Measurements from ENCODE around the gene DNAH2.

The DNAH2 gene

DNA sequence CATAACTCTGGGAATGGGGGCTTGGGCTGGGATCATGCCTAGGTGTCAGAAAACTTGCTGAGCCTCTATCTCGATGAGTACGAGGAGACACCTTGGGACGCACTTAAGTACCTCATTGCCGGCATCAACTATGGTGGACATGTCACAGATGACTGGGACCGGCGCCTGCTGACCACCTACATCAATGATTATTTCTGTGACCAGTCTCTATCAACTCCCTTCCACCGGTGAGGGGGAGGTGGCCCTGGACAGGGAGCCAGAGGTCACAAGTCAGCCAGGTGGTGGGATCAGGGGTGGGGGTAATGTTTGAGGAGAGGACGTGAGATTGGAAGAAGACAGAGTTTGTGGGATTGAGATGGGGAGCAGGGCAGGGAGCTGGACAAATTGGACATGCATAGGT, 113.1 kb downstream of the DNAH2 start:
- no peaks in the 10 kb centered on the region for H3K36me3 ChIP-seq (ENCODE audit: insufficient read depth, insufficient read length, low read length)
- peaks cover 15% of the 10 kb centered on the region for H3K27me3 ChIP-seq (ENCODE audit: insufficient read depth, insufficient read length)
- no peak overlapping the region for H3K9ac ChIP-seq (ENCODE audit: insufficient read length, low read depth)
- TF ChIP-seq ZNF274 (IDR thresholded peaks at IDR 0.05; ENCODE audit: low read depth, low read length) (no peak), YY1 (IDR thresholded peaks at IDR 0.05; ENCODE audit: insufficient read depth, insufficient read length) (no peak), SUZ12 (IDR thresholded peaks at IDR 0.05; ENCODE audit: extremely low read depth, insufficient read depth, insufficient read length) (no peak)
- no peak overlapping the region for H3K4me3 ChIP-seq (ENCODE audit: insufficient read length, low read depth)
- no peak for DNase-seq (ENCODE audit: low read depth, low spot score)
- H3K4me1 ChIP-seq (ENCODE audit: insufficient read depth, insufficient read length) = peaks cover 8% of the 10 kb centered on the region
- no peaks in the 10 kb centered on the region for H3K9me3 ChIP-seq (ENCODE audit: insufficient read depth, low read length)

DNA sequence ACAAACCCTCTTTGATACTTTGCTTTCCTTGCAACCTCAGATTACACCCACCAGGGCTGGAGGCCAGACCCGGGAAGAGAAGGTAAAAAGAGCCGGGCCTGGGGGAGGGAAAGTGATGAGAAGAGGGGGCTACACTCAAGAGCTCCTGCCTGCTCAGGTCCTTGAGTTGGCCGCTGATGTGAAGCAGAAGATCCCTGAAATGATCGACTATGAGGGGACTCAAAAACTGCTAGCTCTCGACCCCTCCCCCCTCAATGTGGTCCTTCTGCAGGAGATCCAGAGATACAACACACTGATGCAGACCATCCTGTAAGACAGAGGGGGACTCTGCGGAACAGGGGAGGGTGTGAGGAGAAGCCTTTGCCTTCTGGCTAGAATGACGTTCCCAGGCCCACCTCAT, 113.7 kb downstream of the DNAH2 start:
- Histone ChIP-seq H3K4me1 (ENCODE audit: insufficient read depth, insufficient read length) (peaks cover 8% of the 10 kb centered on the region), H3K4me3 (ENCODE audit: insufficient read length, low read depth) (no peak overlapping the region), H3K27me3 (ENCODE audit: insufficient read depth, insufficient read length) (peaks cover 15% of the 10 kb centered on the region), H3K9ac (ENCODE audit: insufficient read length, low read depth) (no peak overlapping the region), H3K36me3 (ENCODE audit: insufficient read depth, insufficient read length, low read length) (no peaks in the 10 kb centered on the region), H3K9me3 (ENCODE audit: insufficient read depth, low read length) (no peaks in the 10 kb centered on the region)
- no peak for TF ChIP-seq SUZ12 (IDR thresholded peaks at IDR 0.05; ENCODE audit: extremely low read depth, insufficient read depth, insufficient read length)
- DNase-seq (ENCODE audit: low read depth, low spot score) = no peak

- H3K4me3 ChIP-seq (ENCODE audit: insufficient read length, low read depth) = no peak overlapping the region
- peaks cover 8% of the 10 kb centered on the region for H3K4me1 ChIP-seq (ENCODE audit: insufficient read depth, insufficient read length)
Observed at GRCh38 chr17:7832431-7832830, 114.9 kb downstream of the DNAH2 start.

GRCh38 chr17:7833011-7833794, 115.7 kb downstream of the DNAH2 start:
- H3K9ac ChIP-seq (ENCODE audit: insufficient read length, low read depth) = peak overlapping the region; percentile 61
- peaks cover 15% of the 10 kb centered on the region for H3K27me3 ChIP-seq (ENCODE audit: insufficient read depth, insufficient read length)
- no peaks in the 10 kb centered on the region for H3K9me3 ChIP-seq (ENCODE audit: insufficient read depth, low read length)
- H3K4me3 ChIP-seq (ENCODE audit: insufficient read length, low read depth) = peak overlapping the region; percentile 40
- peaks cover 8% of the 10 kb centered on the region for H3K4me1 ChIP-seq (ENCODE audit: insufficient read depth, insufficient read length)
- TF ChIP-seq SUZ12 (IDR thresholded peaks at IDR 0.05; ENCODE audit: extremely low read depth, insufficient read depth, insufficient read length) (no peak), YY1 (IDR thresholded peaks at IDR 0.05; ENCODE audit: insufficient read depth, insufficient read length) (no peak)
- H3K36me3 ChIP-seq (ENCODE audit: insufficient read depth, insufficient read length, low read length) = no peaks in the 10 kb centered on the region
- DNase-seq (ENCODE audit: low read depth, low spot score) = no peak

More at GRCh38 chr17:7832431-7832830, 114.9 kb downstream of the DNAH2 start:
- H3K9ac ChIP-seq (ENCODE audit: insufficient read length, low read depth) = no peak overlapping the region
- TF ChIP-seq YY1 (IDR thresholded peaks at IDR 0.05; ENCODE audit: insufficient read depth, insufficient read length) (no peak), ZNF274 (IDR thresholded peaks at IDR 0.05; ENCODE audit: low read depth, low read length) (no peak), SUZ12 (IDR thresholded peaks at IDR 0.05; ENCODE audit: extremely low read depth, insufficient read depth, insufficient read length) (no peak)
- no peaks in the 10 kb centered on the region for H3K9me3 ChIP-seq (ENCODE audit: insufficient read depth, low read length)
- no peak for DNase-seq (ENCODE audit: low read depth, low spot score)
- peaks cover 15% of the 10 kb centered on the region for H3K27me3 ChIP-seq (ENCODE audit: insufficient read depth, insufficient read length)
- H3K36me3 ChIP-seq (ENCODE audit: insufficient read depth, insufficient read length, low read length) = no peaks in the 10 kb centered on the region

GRCh38 chr17:7833795-7834541, 116.4 kb downstream of the DNAH2 start, which contains the start of gene KDM6B:
Gene KDM6B (plus strand): TSS chr17:7834217. CDS start chr17:7845555, 11,338 bp downstream.
- TF ChIP-seq SUZ12 (IDR thresholded peaks at IDR 0.05; ENCODE audit: extremely low read depth, insufficient read depth, insufficient read length) (no peak), YY1 (IDR thresholded peaks at IDR 0.05; ENCODE audit: insufficient read depth, insufficient read length) (no peak)
- Histone ChIP-seq H3K4me1 (ENCODE audit: insufficient read depth, insufficient read length) (peaks cover 14% of the 10 kb centered on the region), H3K27me3 (ENCODE audit: insufficient read depth, insufficient read length) (peaks cover 15% of the 10 kb centered on the region), H3K9me3 (ENCODE audit: insufficient read depth, low read length) (no peaks in the 10 kb centered on the region), H3K36me3 (ENCODE audit: insufficient read depth, insufficient read length, low read length) (no peaks in the 10 kb centered on the region), H3K9ac (ENCODE audit: insufficient read length, low read depth) (peak within 1 kb of the TSS; percentile 70), H3K4me3 (ENCODE audit: insufficient read length, low read depth) (peak within 1 kb of the TSS; percentile 53)
- peak; percentile 72 for DNase-seq (ENCODE audit: low read depth, low spot score)

- DNase-seq (ENCODE audit: low read depth, low spot score) = no peak
- no peaks in the 10 kb centered on the region for H3K36me3 ChIP-seq (ENCODE audit: insufficient read depth, insufficient read length, low read length)
- peak overlapping the region; percentile 70 for H3K9ac ChIP-seq (ENCODE audit: insufficient read length, low read depth)
- H3K4me1 ChIP-seq (ENCODE audit: insufficient read depth, insufficient read length) = peaks cover 19% of the 10 kb centered on the region
- TF ChIP-seq SUZ12 (IDR thresholded peaks at IDR 0.05; ENCODE audit: extremely low read depth, insufficient read depth, insufficient read length) (no peak), ZNF274 (IDR thresholded peaks at IDR 0.05; ENCODE audit: low read depth, low read length) (no peak)
- H3K9me3 ChIP-seq (ENCODE audit: insufficient read depth, low read length) = no peaks in the 10 kb centered on the region
- H3K4me3 ChIP-seq (ENCODE audit: insufficient read length, low read depth) = peak overlapping the region; percentile 53
- H3K27me3 ChIP-seq (ENCODE audit: insufficient read depth, insufficient read length) = peaks cover 15% of the 10 kb centered on the region
Observed at GRCh38 chr17:7834542-7834956, 117.0 kb downstream of the DNAH2 start.

Data from NT2/D1 (cell line).